NB4 (cell line): ENCODE results near the gene DAAM2.

Experiments used
- POLR2A ChIP-seq: IDR thresholded peaks from 2 replicates; pipeline ENCODE4 v1.6.1; 2011; ENCODE audit warnings: mild to moderate bottlenecking; ENCODE audit not compliant: insufficient read length; ENCODE audit errors: extremely low read depth
- TF ChIP-seq, protein P1 (sequence below): IDR thresholded peaks from one replicate; pipeline ENCODE4 v1.5.1; 2012; ENCODE audit warnings: low read depth, low read length

DNA sequence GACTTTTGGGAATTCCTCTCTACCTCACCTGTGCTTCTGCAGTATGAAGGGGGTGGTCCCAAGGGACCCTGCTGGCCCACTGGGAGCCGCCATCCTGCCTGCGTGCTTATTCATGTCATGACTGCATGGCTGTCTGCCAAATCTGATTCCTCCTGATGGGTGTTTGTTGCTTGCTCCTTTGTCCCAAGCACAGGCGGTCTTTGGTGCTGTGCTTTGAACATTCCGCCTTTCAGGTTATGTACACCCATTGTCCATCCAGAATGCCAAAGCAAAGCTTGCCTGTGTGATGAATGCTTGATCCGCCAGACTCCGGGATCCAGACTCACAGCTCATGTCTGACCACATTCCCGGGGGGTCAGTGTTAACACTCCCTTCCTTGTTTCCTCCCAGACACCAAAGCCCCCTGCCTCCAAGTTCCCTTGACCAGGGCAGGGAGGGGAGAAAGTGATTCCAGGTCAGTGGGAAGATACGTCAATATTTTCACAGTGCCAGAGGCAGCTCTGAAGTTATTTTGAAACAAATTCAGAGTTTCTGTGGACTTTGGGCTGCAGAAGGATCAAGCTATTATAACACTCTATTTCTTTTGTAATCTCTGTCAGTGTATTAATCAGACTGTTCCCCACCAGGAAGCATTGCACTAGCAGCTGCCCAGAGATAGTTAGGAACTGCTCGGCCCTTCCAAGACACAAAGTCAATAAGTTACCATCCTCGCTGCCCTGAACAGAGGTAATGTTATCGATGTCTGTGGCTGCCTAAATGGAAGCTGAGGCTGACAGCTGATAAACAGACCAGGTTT, 9.5 kb downstream of the DAAM2 start:
- no peak for TF ChIP-seq POLR2A
- TF ChIP-seq, protein P1, sequence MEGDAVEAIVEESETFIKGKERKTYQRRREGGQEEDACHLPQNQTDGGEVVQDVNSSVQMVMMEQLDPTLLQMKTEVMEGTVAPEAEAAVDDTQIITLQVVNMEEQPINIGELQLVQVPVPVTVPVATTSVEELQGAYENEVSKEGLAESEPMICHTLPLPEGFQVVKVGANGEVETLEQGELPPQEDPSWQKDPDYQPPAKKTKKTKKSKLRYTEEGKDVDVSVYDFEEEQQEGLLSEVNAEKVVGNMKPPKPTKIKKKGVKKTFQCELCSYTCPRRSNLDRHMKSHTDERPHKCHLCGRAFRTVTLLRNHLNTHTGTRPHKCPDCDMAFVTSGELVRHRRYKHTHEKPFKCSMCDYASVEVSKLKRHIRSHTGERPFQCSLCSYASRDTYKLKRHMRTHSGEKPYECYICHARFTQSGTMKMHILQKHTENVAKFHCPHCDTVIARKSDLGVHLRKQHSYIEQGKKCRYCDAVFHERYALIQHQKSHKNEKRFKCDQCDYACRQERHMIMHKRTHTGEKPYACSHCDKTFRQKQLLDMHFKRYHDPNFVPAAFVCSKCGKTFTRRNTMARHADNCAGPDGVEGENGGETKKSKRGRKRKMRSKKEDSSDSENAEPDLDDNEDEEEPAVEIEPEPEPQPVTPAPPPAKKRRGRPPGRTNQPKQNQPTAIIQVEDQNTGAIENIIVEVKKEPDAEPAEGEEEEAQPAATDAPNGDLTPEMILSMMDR = no peak
